HEK293T (cell line): Measurements from ENCODE around the gene SAMD14.

Experiments used
- CTCF ChIA-PET: fragments of 350-600 bp; formaldehyde crosslinking; extraction: SDS; loops from one replicate; lab custom pipeline; 2021; ENCODE audit warnings: antibody characterized with exemption, inconsistent platforms; lab: Yijun Ruan, JAX
- POLR2A ChIA-PET: fragments of 350-600 bp; formaldehyde crosslinking; extraction: SDS; loops from one replicate; lab custom pipeline; 2020; ENCODE audit warnings: antibody characterized with exemption, inconsistent platforms; lab: Yijun Ruan, JAX
- DNase-seq: peaks from one replicate; pipeline ENCODE4 v3.0.0; 2012; ENCODE audit warnings: mixed read lengths; ENCODE audit errors: extremely low spot score
- ARNT ChIP-seq: fragments of 450-650 bp; IDR thresholded peaks from 2 replicates; pipeline ENCODE4 v1.6.1; 2017; ENCODE audit warnings: mild to moderate bottlenecking
- BHLHE40 ChIP-seq: fragments of 450-650 bp; IDR thresholded peaks from 2 replicates; pipeline ENCODE4 v1.6.1; 2016; ENCODE audit warnings: mild to moderate bottlenecking, moderate library complexity, borderline replicate concordance
- CTBP1 ChIP-seq: fragments of 450-650 bp; IDR thresholded peaks from 2 replicates; pipeline ENCODE4 v1.6.1; 2016; ENCODE audit warnings: borderline replicate concordance
- ELF4 ChIP-seq: fragments of 450-650 bp; IDR thresholded peaks from 2 replicates; pipeline ENCODE4 v1.6.1; 2017; ENCODE audit warnings: antibody characterized with exemption
- FOXA1 ChIP-seq: fragments of 450-650 bp; IDR thresholded peaks from 2 replicates; pipeline ENCODE4 v1.6.1; 2016; ENCODE audit warnings: mild to moderate bottlenecking
- FOXK2 ChIP-seq: fragments of 450-650 bp; IDR thresholded peaks from 2 replicates; pipeline ENCODE4 v1.6.1; 2016; ENCODE audit warnings: mild to moderate bottlenecking
- FOXM1 ChIP-seq: fragments of 450-650 bp; IDR thresholded peaks from 2 replicates; pipeline ENCODE4 v1.6.1; 2017; ENCODE audit warnings: mild to moderate bottlenecking, borderline replicate concordance
- HDGF ChIP-seq: fragments of 450-650 bp; IDR thresholded peaks from 2 replicates; pipeline ENCODE4 v1.6.1; 2017; ENCODE audit warnings: antibody characterized with exemption, borderline replicate concordance
- L3MBTL2 ChIP-seq: fragments of 450-650 bp; conservative IDR thresholded peaks from 2 replicates; pipeline ENCODE4 v1.6.1; 2016; ENCODE audit warnings: mild to moderate bottlenecking
- LEF1 ChIP-seq: fragments of 450-650 bp; IDR thresholded peaks from 2 replicates; pipeline ENCODE4 v1.6.1; 2017; ENCODE audit warnings: mild to moderate bottlenecking, borderline replicate concordance
- NFRKB ChIP-seq: fragments of 450-650 bp; IDR thresholded peaks from 2 replicates; pipeline ENCODE4 v1.6.1; 2016; ENCODE audit warnings: mild to moderate bottlenecking, moderate library complexity
- PKNOX1 ChIP-seq: fragments of 450-650 bp; IDR thresholded peaks from 2 replicates; pipeline ENCODE4 v1.6.1; 2016
- SP1 ChIP-seq: fragments of 450-650 bp; IDR thresholded peaks from 2 replicates; pipeline ENCODE4 v1.6.1; 2017
- SUZ12 ChIP-seq: fragments of 450-650 bp; IDR thresholded peaks from 2 replicates; pipeline ENCODE4 v1.6.1; 2016; ENCODE audit warnings: mild to moderate bottlenecking
- TARDBP ChIP-seq: fragments of 450-650 bp; IDR thresholded peaks from 2 replicates; pipeline ENCODE4 v1.6.1; 2016
- ZNF384 ChIP-seq: fragments of 450-650 bp; IDR thresholded peaks from 2 replicates; pipeline ENCODE4 v1.6.1; 2016

Gene SAMD14

GRCh38 chr17:50108556-50108955, 21.4 kb downstream of the SAMD14 start:
- no peak for DNase-seq
- TF ChIP-seq ZNF384 (no peak), L3MBTL2 (no peak), FOXM1 (no peak), BHLHE40 (no peak), FOXK2 (no peak), PKNOX1 (no peak), HDGF (no peak), FOXA1 (no peak), SP1 (no peak), NFRKB (no peak), ELF4 (no peak), SUZ12 (no peak), TARDBP (no peak), LEF1 (no peak), CTBP1 (no peak), ARNT (no peak)
- CTCF ChIA-PET, result interaction anchor here (0.6 kb wide), 1 partner anchor 190 kb away, joined by 4 read pairs; no protein-coding TSS in a partner anchor
- POLR2A ChIA-PET, result interaction anchor here (1.1 to 2.4 kb wide), 3 partner anchors 15 to 53 kb away, joined by 3 to 10 read pairs (median 4); no protein-coding TSS in a partner anchor

- ChIA-PET CTCF (no interaction called here), POLR2A (interaction anchor here (1.1 to 2.4 kb wide), 3 partner anchors 16 to 54 kb away, joined by 3 to 10 read pairs (median 4); no protein-coding TSS in a partner anchor)
- DNase-seq, result no peak
- no peak for TF ChIP-seq FOXA1
- TF ChIP-seq SP1, result no peak
- TF ChIP-seq NFRKB, result no peak
- no peak for TF ChIP-seq L3MBTL2
- TF ChIP-seq PKNOX1, result no peak
- no peak for TF ChIP-seq CTBP1
- TF ChIP-seq HDGF, result no peak
- TF ChIP-seq BHLHE40, result no peak
- TF ChIP-seq SUZ12, result no peak
These were observed 22.1 kb downstream of the SAMD14 start for GRCh38 chr17:50107790-50108414.

- CTCF ChIA-PET, result no interaction called here
- no peak for TF ChIP-seq L3MBTL2
- POLR2A ChIA-PET, result no interaction called here
- DNase-seq, result no peak
These were observed 23.4 kb downstream of the SAMD14 start for GRCh38 chr17:50106393-50107131.

GRCh38 chr17:50105811-50106210, 24.1 kb downstream of the SAMD14 start:
- ChIA-PET POLR2A (no interaction called here), CTCF (no interaction called here)
- no peak for DNase-seq
- no peak for TF ChIP-seq SP1
- TF ChIP-seq HDGF, result no peak
- TF ChIP-seq ZNF384, result no peak
- no peak for TF ChIP-seq ELF4
- no peak for TF ChIP-seq PKNOX1
- no peak for TF ChIP-seq ARNT
- TF ChIP-seq FOXM1, result no peak
- TF ChIP-seq SUZ12, result no peak
- TF ChIP-seq NFRKB, result no peak
- no peak for TF ChIP-seq FOXK2

GRCh38 chr17:50103941-50104340, 26.0 kb downstream of the SAMD14 start:
- DNase-seq, result no peak
- TF ChIP-seq TARDBP (no peak), CTBP1 (no peak), FOXM1 (no peak), SP1 (no peak), ELF4 (no peak), ARNT (no peak), NFRKB (no peak), HDGF (no peak), SUZ12 (no peak), BHLHE40 (no peak)
- POLR2A ChIA-PET, result interaction anchor here (1.0 to 1.2 kb wide), 2 partner anchors 11 to 16 kb away, joined by 3 read pairs; no protein-coding TSS in a partner anchor
- CTCF ChIA-PET, result interaction anchor here (1.5 to 1.8 kb wide), 2 partner anchors 11 to 16 kb away, joined by 3 to 4 read pairs; no protein-coding TSS in a partner anchor

GRCh38 chr17:50103252-50103651, 26.7 kb downstream of the SAMD14 start:
- no peak for DNase-seq

More at GRCh38 chr17:50103252-50103651, 26.7 kb downstream of the SAMD14 start:
- POLR2A ChIA-PET, result no interaction called here
- CTCF ChIA-PET, result interaction anchor here (1.1 to 1.8 kb wide), 2 partner anchors 9 to 15 kb away, joined by 4 read pairs; no protein-coding TSS in a partner anchor
- TF ChIP-seq L3MBTL2 (no peak), LEF1 (no peak), ARNT (no peak), TARDBP (no peak), ELF4 (no peak), SP1 (no peak)
